Colonic mucosa (tissue), 4 donors: Measurements from ENCODE around the gene NDUFB5. TPM values are rescaled to one million over a fixed set of nuclear protein-coding genes. Genes with fewer than 3 reads are reported as not detected.

Experiments used
- DNase-seq: peaks from one replicate; pipeline ENCODE4 v3.0.0-alpha.2; 2020
- H3K27ac ChIP-seq: fragments of 200-600 bp; one replicate; pipeline ENCODE4 v1.8.0; 2021
- H3K27me3 ChIP-seq: fragments of 200-600 bp; one replicate; pipeline ENCODE4 v1.8.0; 2021
- H3K36me3 ChIP-seq: fragments of 200-600 bp; one replicate; pipeline ENCODE4 v1.8.0; 2021
- H3K4me1 ChIP-seq: fragments of 200-600 bp; one replicate; pipeline ENCODE4 v1.8.0; 2021; ENCODE audit warnings: mild to moderate bottlenecking
- H3K4me3 ChIP-seq: fragments of 200-600 bp; one replicate; pipeline ENCODE4 v1.8.0; 2021
- H3K9ac ChIP-seq, 2 donors: one replicate each; pipeline ENCODE4 v1.7.0; 2013; ENCODE audit warnings: control low read depth in 2 of 2, low read depth in 2 of 2, low read length in 2 of 2
- H3K9me3 ChIP-seq: fragments of 200-600 bp; one replicate; pipeline ENCODE4 v1.8.0; 2021
- CTCF ChIP-seq: fragments of 200-600 bp; IDR thresholded peaks from one replicate; pipeline ENCODE4 v1.8.0; 2022; ENCODE audit warnings: antibody characterized with exemption, mild to moderate bottlenecking
- intact Hi-C: fragments of 100-400 bp; cut with DNase I; formaldehyde crosslinking; loops from one replicate; pipeline ENCODE4 v1.14.1; 2022
- total RNA-seq, 2 donors: library from RNA; stranded (reverse); fragmentation: NEBNext Ultra II Directional in 1 of 2; extraction: Animal tissue kit (Norgen Biotek cat#: 25700) in 1 of 2; gene quantifications; one replicate each; pipeline ENCODE4 v1.2.1, GENCODE V29; 2021
- donor health status: healthy.
- donor health status: DM: no; HTN: no; CAD: no.
- donor health status: DM: no; HTN: no; CAD: no.

NDUFB5 gene
- total RNA-seq, 2 donors from 2014 or later: 154 to 159 TPM

GRCh38 chr3:179565496-179565895 is 39.1 kb upstream of the NDUFB5 start:
- Histone ChIP-seq H3K36me3 (no peaks in the 10 kb centered on the region), H3K27ac (no peak overlapping the region), H3K4me3 (no peak overlapping the region), H3K9me3 (no peaks in the 10 kb centered on the region), H3K9ac (no peak overlapping the region), H3K27me3 (no peaks in the 10 kb centered on the region), H3K4me1 (peaks cover 7% of the 10 kb centered on the region)
- TF ChIP-seq CTCF: no peak
- intact Hi-C loops: loop anchor here (10.0 kb wide), 1 partner anchor 241 kb away; the partner anchor contains the start of gene ZNF639
- no peak for DNase-seq

GRCh38 chr3:179580992-179581391 is 23.6 kb upstream of the NDUFB5 start:
- TF ChIP-seq CTCF: no peak
- H3K4me3 ChIP-seq: no peak overlapping the region
- no peaks in the 10 kb centered on the region for H3K27me3 ChIP-seq
- H3K36me3 ChIP-seq: peaks cover 16% of the 10 kb centered on the region
- H3K4me1 ChIP-seq: no peaks in the 10 kb centered on the region
- H3K9ac ChIP-seq: no peak overlapping the region
- DNase-seq: no peak
- H3K9me3 ChIP-seq: no peaks in the 10 kb centered on the region
- no peak overlapping the region for H3K27ac ChIP-seq
- intact Hi-C loops: no loop called here

GRCh38 chr3:179589143-179589542 is 15.5 kb upstream of the NDUFB5 start:
- DNase-seq: no peak
- Histone ChIP-seq H3K9ac (no peak overlapping the region), H3K36me3 (peaks cover 30% of the 10 kb centered on the region), H3K4me1 (no peaks in the 10 kb centered on the region), H3K9me3 (no peaks in the 10 kb centered on the region), H3K4me3 (no peak overlapping the region), H3K27me3 (no peaks in the 10 kb centered on the region), H3K27ac (no peak overlapping the region)
- no peak for TF ChIP-seq CTCF
- intact Hi-C loops: no loop called here

- no peak overlapping the region for H3K27ac ChIP-seq
- DNase-seq: no peak
- H3K27me3 ChIP-seq: no peaks in the 10 kb centered on the region
- H3K4me1 ChIP-seq: no peaks in the 10 kb centered on the region
- intact Hi-C loops: loop anchor here (10.0 kb wide), 1 partner anchor 226 kb away; no protein-coding TSS in a partner anchor
- TF ChIP-seq CTCF: no peak
- H3K4me3 ChIP-seq: no peak overlapping the region
- no peaks in the 10 kb centered on the region for H3K9me3 ChIP-seq
- H3K36me3 ChIP-seq: peaks cover 30% of the 10 kb centered on the region
- no peak overlapping the region for H3K9ac ChIP-seq
Measured at GRCh38 chr3:179590669-179591068, 13.9 kb upstream of the NDUFB5 start.

- peaks cover 30% of the 10 kb centered on the region for H3K36me3 ChIP-seq
- no peak overlapping the region for H3K9ac ChIP-seq
- H3K27ac ChIP-seq: no peak overlapping the region
- intact Hi-C loops: loop anchor here (10.0 kb wide), 1 partner anchor 227 kb away; no protein-coding TSS in a partner anchor
- no peaks in the 10 kb centered on the region for H3K4me1 ChIP-seq
- DNase-seq: no peak
- no peak for TF ChIP-seq CTCF
- H3K9me3 ChIP-seq: no peaks in the 10 kb centered on the region
- no peak overlapping the region for H3K4me3 ChIP-seq
- H3K27me3 ChIP-seq: no peaks in the 10 kb centered on the region
Measured at GRCh38 chr3:179591313-179591712, 13.3 kb upstream of the NDUFB5 start.
